Measurements from ENCODE around the gene PGM2L1. TPM values are rescaled to one million over a fixed set of nuclear protein-coding genes. Genes with fewer than 3 reads are reported as not detected.

PGM2L1 gene
- total RNA-seq, 3 donors from 2014 or later (not counting 1 experiment from before 2014, with no cell fraction given), result 4.4 to 8.0 (median 6.6) TPM

DNA sequence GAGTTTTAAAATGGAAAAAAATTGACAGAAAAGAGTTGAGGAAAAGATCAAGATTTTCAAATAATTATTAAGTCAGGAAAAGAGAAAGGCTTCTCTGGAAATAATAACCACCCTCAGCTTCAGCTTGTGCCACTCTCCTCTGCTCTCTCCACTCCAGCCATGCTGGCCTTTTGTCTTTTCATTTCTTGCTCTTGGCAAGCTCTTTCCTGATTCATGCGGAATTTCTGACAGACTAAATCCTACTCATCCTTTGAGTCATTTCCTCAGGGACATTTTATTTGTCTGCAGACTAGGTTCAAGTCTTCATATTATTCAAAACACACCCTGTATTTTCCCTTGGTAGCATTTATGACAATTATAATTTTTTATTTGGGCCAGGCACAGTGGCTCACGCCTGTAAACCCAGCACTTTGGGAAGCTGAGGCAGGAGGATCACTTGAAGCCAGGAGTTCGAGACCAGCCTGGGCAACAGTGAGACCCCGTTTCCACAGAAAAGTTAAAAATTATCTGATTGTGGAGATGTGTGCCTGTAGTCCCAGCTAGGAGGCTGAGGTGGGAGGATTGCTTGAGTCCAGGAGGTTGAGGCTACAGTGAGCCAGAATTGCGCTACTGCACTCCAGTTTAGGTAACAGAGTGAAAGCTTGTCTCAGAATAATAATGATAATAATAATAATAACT, 79.0 kb downstream of the PGM2L1 start:
- TF ChIP-seq, protein P1, sequence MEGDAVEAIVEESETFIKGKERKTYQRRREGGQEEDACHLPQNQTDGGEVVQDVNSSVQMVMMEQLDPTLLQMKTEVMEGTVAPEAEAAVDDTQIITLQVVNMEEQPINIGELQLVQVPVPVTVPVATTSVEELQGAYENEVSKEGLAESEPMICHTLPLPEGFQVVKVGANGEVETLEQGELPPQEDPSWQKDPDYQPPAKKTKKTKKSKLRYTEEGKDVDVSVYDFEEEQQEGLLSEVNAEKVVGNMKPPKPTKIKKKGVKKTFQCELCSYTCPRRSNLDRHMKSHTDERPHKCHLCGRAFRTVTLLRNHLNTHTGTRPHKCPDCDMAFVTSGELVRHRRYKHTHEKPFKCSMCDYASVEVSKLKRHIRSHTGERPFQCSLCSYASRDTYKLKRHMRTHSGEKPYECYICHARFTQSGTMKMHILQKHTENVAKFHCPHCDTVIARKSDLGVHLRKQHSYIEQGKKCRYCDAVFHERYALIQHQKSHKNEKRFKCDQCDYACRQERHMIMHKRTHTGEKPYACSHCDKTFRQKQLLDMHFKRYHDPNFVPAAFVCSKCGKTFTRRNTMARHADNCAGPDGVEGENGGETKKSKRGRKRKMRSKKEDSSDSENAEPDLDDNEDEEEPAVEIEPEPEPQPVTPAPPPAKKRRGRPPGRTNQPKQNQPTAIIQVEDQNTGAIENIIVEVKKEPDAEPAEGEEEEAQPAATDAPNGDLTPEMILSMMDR (IDR thresholded peaks at IDR 0.05), result no peak

DNA sequence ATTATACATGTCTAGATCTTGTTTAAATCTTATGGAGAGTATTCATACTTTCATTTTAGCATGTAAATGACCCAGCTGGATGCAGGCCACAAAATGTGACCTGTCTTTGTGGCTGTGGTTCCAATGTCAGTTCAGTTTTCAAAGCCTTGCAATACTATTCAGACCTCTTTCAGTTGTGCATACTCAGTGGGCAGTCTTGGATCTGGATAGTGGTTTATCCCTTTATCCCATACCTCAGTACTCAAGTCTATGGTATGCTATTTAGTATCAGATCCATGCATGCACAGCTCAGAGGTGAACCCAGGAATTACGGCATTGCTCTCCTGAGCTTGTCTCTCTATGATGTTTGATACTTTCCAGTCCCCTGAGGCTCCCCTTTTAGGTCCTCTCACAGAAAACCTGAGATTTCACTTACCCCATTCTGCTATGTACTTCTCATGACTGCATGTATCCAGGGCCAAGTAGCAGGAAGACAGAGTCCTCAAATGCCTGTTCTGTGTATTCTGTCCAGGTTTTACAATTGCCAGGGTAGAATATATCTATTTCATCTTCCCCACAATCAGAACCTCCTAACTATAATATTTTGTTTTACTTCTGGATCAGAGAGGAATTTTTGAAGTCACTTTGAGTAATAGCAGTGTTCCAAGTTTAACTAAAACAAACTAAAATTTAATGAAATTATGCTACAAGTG, 79.8 kb downstream of the PGM2L1 start:
- Histone ChIP-seq H3K27me3 (ENCODE audit: control insufficient read depth, insufficient read depth, low read length) (no peaks in the 10 kb centered on the region), H3K36me3 (ENCODE audit: control insufficient read depth, insufficient read depth, low read length) (no peaks in the 10 kb centered on the region), H3K27ac (ENCODE audit: low read length) (no peak overlapping the region), H3K9me3 (ENCODE audit: control insufficient read depth, insufficient read depth, low read length) (no peaks in the 10 kb centered on the region), H3K4me1 (ENCODE audit: control insufficient read depth, insufficient read depth, low read length) (no peaks in the 10 kb centered on the region), H3K4me3 (ENCODE audit: low read length) (no peak overlapping the region)
- ATAC-seq (no peak), DNase-seq (no peak)
- peaks cover 5 to 13% of the 10 kb centered on the region in 2 donors for H3K9me3 Mint-ChIP-seq
- no peaks in the 10 kb centered on the region for H3K4me1 Mint-ChIP-seq
- peaks cover 25 to 27% of the 10 kb centered on the region in 2 donors for H3K27me3 Mint-ChIP-seq (ENCODE audit: low read depth in 2 of 2)
- no peak overlapping the region for H3K27ac Mint-ChIP-seq
- TF ChIP-seq, protein P1 (IDR thresholded peaks at IDR 0.05), result no peak
- WGBS (ENCODE audit: insufficient coverage), result 95% methylated on average over 1 of the region's 1 CpG
- peaks cover 22% of the 10 kb centered on the region for H3K36me3 Mint-ChIP-seq
- H3K4me3 Mint-ChIP-seq, result no peak overlapping the region
- intact Hi-C loops (cut with micrococcal nuclease), result no loop called here

More for the DNA sequence above, 79.0 kb downstream of the PGM2L1 start:
- no peak overlapping the region for H3K4me3 ChIP-seq (ENCODE audit: low read length)
- ATAC-seq (no peak), DNase-seq (no peak)
- Mint-ChIP-seq H3K36me3 (peaks cover 22% of the 10 kb centered on the region), H3K27me3 (ENCODE audit: low read depth in 2 of 2) (peaks cover 22 to 27% of the 10 kb centered on the region in 2 donors), H3K9me3 (peaks cover 5 to 13% of the 10 kb centered on the region in 2 donors), H3K4me1 (no peaks in the 10 kb centered on the region), H3K27ac (no peak overlapping the region), H3K4me3 (no peak overlapping the region)
- H3K36me3 ChIP-seq (ENCODE audit: control insufficient read depth, insufficient read depth, low read length), result no peaks in the 10 kb centered on the region
- intact Hi-C loops (cut with micrococcal nuclease), result no loop called here
- WGBS (ENCODE audit: insufficient coverage), result 82% methylated on average over 4 of the region's 5 CpGs
- H3K27ac ChIP-seq (ENCODE audit: low read length), result no peak overlapping the region
- H3K27me3 ChIP-seq (ENCODE audit: control insufficient read depth, insufficient read depth, low read length), result no peaks in the 10 kb centered on the region
- no peaks in the 10 kb centered on the region for H3K9me3 ChIP-seq (ENCODE audit: control insufficient read depth, insufficient read depth, low read length)
- no peaks in the 10 kb centered on the region for H3K4me1 ChIP-seq (ENCODE audit: control insufficient read depth, insufficient read depth, low read length)

DNA sequence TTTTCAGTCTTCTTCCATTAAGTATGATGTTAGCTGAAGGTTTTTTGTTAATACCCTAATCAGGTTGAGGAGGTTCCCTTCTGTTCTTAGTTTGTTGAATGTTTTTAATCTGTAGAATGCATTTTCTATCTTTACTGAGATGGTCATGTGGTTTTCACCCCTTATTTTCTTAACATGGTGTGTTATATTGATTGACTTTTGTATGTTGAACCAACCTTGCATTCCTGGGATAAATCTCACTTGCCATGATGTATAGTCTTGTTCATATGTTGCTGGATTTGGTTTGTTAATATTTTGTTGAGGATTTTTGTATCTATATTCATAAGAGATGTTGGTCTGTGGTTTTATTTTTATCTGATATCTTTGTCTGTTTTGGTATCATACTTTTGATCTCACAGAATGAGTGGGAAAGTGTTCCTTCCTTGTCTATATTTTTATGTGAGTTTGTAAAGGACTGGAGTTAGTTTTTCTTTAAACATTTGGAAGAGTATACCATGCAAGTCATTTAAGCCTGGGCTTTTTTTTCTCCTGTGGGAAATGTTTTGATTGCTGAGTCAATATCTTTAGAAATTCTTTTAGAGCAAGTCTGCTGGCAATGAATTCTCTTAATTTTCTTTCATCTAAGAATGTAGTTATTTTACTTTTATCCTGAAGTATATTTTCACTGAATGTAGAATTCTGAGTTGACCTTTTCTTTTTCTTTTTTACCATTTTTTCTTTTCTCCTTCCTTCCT, 81.3 kb downstream of the PGM2L1 start:
- Mint-ChIP-seq H3K27me3 (ENCODE audit: low read depth in 2 of 2) (peaks cover 29 to 41% of the 10 kb centered on the region in 2 donors), H3K36me3 (peaks cover 22% of the 10 kb centered on the region), H3K9me3 (peaks cover 5 to 13% of the 10 kb centered on the region in 2 donors), H3K27ac (no peak overlapping the region), H3K4me3 (no peak overlapping the region), H3K4me1 (peaks cover under 1% of the 10 kb centered on the region in 2 donors)
- TF ChIP-seq, protein P1 (IDR thresholded peaks at IDR 0.05), result no peak
- Histone ChIP-seq H3K27me3 (ENCODE audit: control insufficient read depth, insufficient read depth, low read length) (peaks cover 4% of the 10 kb centered on the region), H3K36me3 (ENCODE audit: control insufficient read depth, insufficient read depth, low read length) (no peaks in the 10 kb centered on the region), H3K4me1 (ENCODE audit: control insufficient read depth, insufficient read depth, low read length) (no peaks in the 10 kb centered on the region), H3K9me3 (ENCODE audit: control insufficient read depth, insufficient read depth, low read length) (no peaks in the 10 kb centered on the region), H3K27ac (ENCODE audit: low read length) (no peak overlapping the region), H3K4me3 (ENCODE audit: low read length) (no peak overlapping the region)
- DNase-seq (no peak), ATAC-seq (no peak)
- intact Hi-C loops (cut with micrococcal nuclease), result no loop called here

Measured in natural killer cell (primary cell).